Smooth muscle cell (in vitro differentiated cells): ENCODE data around the gene PRR4. TPM values are rescaled to one million over a fixed set of nuclear protein-coding genes. Genes with fewer than 3 reads are reported as not detected.

Source experiments
- DNase-seq: peaks from one replicate; lab custom pipeline; 2025; ENCODE audit not compliant: unreplicated experiment; lab: John Stamatoyannopoulos, UW
- H2AFZ ChIP-seq: fragments of 200-600 bp; sonication (generic); 2 replicates; pipeline ENCODE4 v1.6.0; 2016; ENCODE audit warnings: antibody characterized with exemption, low read depth, mild to moderate bottlenecking
- H3F3A ChIP-seq: fragments of 200-600 bp; sonication (generic); 2 replicates; pipeline ENCODE4 v1.6.0; 2017; ENCODE audit warnings: antibody characterized with exemption, low read depth
- H3K27ac ChIP-seq: fragments of 200-600 bp; sonication (generic); 2 replicates; pipeline ENCODE4 v1.5.1; 2016; ENCODE audit warnings: low read depth, mild to moderate bottlenecking
- H3K27me3 ChIP-seq: fragments of 200-600 bp; sonication (generic); 2 replicates; pipeline ENCODE4 v1.6.1; 2016; ENCODE audit warnings: low read depth, mild to moderate bottlenecking
- H3K36me3 ChIP-seq: fragments of 200-600 bp; sonication (generic); 2 replicates; pipeline ENCODE4 v1.5.1; 2016; ENCODE audit warnings: low read depth
- H3K4me1 ChIP-seq: fragments of 200-600 bp; sonication (generic); 2 replicates; pipeline ENCODE4 v1.5.1; 2016; ENCODE audit warnings: low read depth
- H3K4me2 ChIP-seq: fragments of 200-600 bp; sonication (generic); 2 replicates; pipeline ENCODE4 v1.6.0; 2016; ENCODE audit warnings: mild to moderate bottlenecking
- H3K4me3 ChIP-seq: fragments of 200-600 bp; sonication (generic); 2 replicates; pipeline ENCODE4 v1.5.1; 2016; ENCODE audit warnings: mild to moderate bottlenecking
- H3K79me2 ChIP-seq: fragments of 200-600 bp; sonication (generic); 2 replicates; pipeline ENCODE4 v1.6.0; 2016; ENCODE audit warnings: low read depth, mild to moderate bottlenecking
- H3K9ac ChIP-seq: fragments of 200-600 bp; sonication (generic); 2 replicates; pipeline ENCODE4 v1.6.0; 2016; ENCODE audit warnings: low read depth
- H3K9me3 ChIP-seq: fragments of 200-600 bp; sonication (generic); replicated peaks from 2 replicates; pipeline ENCODE4 v1.5.1; 2016; ENCODE audit warnings: low read depth
- H4K20me1 ChIP-seq: fragments of 200-600 bp; sonication (generic); 2 replicates; pipeline ENCODE4 v1.6.0; 2016; ENCODE audit warnings: low read depth
- WGBS: methylation state at CpG from one replicate; pipeline ENCODE4 v1.1.7; 2016; ENCODE audit warnings: low lambda C conversion rate; 5-methylcytosine and 5-hydroxymethylcytosine counted together
- polyA plus RNA-seq: library from polyadenylated mRNA; unstranded; fragments of >200 nt; fragmentation: Nextera tagmentation; extraction: Ambion mirVana; gene quantifications from 2 replicates; pipeline ENCODE4 v1.2.1, GENCODE V29; 2016
- total RNA-seq: library from RNA; depleted of rRNA; stranded (reverse); fragments of >200 nt; gene quantifications from 2 replicates; pipeline ENCODE4 v1.2.3, GENCODE V29; 2014
- TF ChIP-seq, protein P1 (sequence below): fragments of 200-600 bp; sonication (generic); IDR thresholded peaks from 2 replicates; pipeline ENCODE4 v1.5.1; 2017; ENCODE audit warnings: borderline replicate concordance, mild to moderate bottlenecking, antibody characterized with exemption; ENCODE audit not compliant: insufficient read depth, poor library complexity, severe bottlenecking

PRR4 gene
- total and polyA plus RNA-seq, 2 experiments from 2014 or later: 4.2 to 6.7 TPM

DNA sequence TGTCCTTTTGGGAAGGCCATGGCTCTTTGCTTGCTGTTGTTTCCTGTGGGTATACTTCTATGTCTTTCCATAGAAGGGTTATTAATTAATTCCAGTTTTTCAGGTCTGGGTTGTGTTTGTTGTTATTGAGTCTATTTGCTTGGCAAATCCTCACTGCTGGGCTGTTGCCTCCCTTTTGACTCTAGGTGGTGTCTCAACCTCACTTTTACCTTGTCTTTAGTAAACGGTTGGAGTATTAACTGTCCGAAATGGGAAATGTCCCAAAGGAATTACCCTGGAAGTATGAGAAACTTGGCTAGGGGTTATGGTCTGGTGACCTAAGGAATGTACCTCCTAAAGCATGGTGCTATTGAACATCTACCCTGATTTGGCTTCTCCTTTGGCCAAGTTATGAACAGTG, 18.1 kb upstream of the PRR4 start:
- Histone ChIP-seq H3K4me3 (no peak overlapping the region), H4K20me1 (no peaks in the 10 kb centered on the region), H3K36me3 (peaks cover 7% of the 10 kb centered on the region), H3F3A (no peaks in the 10 kb centered on the region), H3K4me1 (no peaks in the 10 kb centered on the region), H3K4me2 (no peak overlapping the region), H3K27ac (no peak overlapping the region), H3K9ac (no peak overlapping the region), H3K9me3 (no peaks in the 10 kb centered on the region), H2AFZ (no peak overlapping the region), H3K79me2 (no peaks in the 10 kb centered on the region), H3K27me3 (no peaks in the 10 kb centered on the region)
- TF ChIP-seq, protein P1, sequence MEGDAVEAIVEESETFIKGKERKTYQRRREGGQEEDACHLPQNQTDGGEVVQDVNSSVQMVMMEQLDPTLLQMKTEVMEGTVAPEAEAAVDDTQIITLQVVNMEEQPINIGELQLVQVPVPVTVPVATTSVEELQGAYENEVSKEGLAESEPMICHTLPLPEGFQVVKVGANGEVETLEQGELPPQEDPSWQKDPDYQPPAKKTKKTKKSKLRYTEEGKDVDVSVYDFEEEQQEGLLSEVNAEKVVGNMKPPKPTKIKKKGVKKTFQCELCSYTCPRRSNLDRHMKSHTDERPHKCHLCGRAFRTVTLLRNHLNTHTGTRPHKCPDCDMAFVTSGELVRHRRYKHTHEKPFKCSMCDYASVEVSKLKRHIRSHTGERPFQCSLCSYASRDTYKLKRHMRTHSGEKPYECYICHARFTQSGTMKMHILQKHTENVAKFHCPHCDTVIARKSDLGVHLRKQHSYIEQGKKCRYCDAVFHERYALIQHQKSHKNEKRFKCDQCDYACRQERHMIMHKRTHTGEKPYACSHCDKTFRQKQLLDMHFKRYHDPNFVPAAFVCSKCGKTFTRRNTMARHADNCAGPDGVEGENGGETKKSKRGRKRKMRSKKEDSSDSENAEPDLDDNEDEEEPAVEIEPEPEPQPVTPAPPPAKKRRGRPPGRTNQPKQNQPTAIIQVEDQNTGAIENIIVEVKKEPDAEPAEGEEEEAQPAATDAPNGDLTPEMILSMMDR: no peak
- DNase-seq: no peak
- WGBS: 89% methylated on average over 2 of the region's 2 CpGs

DNA sequence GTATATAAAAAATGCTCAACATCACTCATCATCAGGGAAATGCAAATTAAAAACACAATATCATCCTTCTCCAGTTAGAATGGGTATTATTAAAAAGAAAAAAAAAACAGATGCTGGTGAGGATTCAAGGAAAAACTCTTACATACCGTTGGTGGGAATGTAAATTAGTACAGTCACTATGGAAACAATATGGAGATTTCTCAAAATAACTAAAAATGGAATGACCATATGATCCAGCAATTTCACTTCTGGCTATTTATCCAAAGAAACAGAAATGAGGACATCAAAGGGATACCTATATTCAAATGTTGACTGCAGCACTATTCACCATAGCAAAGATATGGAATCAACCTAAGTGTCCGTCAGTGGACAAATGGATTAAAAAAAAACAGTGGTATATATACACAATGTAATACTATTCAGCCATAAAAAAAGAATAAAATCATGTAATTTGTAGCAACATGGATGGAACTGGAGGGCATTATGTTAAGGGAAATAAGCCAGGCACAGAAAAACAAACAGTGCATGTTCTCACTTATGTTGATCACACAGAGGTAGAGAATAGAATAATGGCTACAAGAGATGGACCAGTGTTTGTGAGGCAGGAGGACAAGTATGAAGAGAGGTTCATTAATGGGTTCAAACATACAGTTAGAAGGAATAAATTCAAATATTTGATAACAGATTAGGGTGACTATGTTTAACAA, 14.4 kb upstream of the PRR4 start:
- Histone ChIP-seq H3K79me2 (no peaks in the 10 kb centered on the region), H3K9me3 (no peaks in the 10 kb centered on the region), H2AFZ (no peak overlapping the region), H3K27me3 (no peaks in the 10 kb centered on the region), H3K4me2 (no peak overlapping the region), H3K9ac (no peak overlapping the region), H3F3A (no peaks in the 10 kb centered on the region), H3K4me3 (no peak overlapping the region), H4K20me1 (no peaks in the 10 kb centered on the region), H3K4me1 (no peaks in the 10 kb centered on the region), H3K36me3 (peaks cover 7% of the 10 kb centered on the region), H3K27ac (no peak overlapping the region)
- 97% methylated on average over 2 of the region's 2 CpGs for WGBS
- TF ChIP-seq, protein P1: no peak
- no peak for DNase-seq

DNA sequence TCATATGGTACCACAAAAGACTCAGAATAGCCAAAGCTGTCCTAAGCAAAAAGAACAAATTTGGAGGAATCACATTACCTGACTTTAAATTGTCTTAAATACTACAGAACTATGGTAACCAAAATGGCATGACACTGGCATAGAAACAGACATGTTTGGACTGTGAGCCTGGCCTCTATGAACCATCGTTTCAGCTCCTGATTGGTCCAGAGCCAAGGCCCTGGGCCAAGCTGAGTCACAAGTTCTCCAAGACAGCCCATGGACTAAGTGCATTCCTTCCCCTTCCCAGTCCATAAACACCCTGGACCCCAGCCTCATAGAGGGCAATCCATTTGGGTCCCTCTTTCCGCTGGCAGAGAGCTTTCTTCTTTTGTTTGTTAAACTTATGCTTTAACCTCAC, 12.1 kb upstream of the PRR4 start:
- H4K20me1 ChIP-seq: no peaks in the 10 kb centered on the region

More for the DNA sequence above, 12.1 kb upstream of the PRR4 start:
- H3K4me1 ChIP-seq: no peaks in the 10 kb centered on the region
- DNase-seq: no peak
- H2AFZ ChIP-seq: no peak overlapping the region
- TF ChIP-seq, protein P1: no peak
- H3K4me2 ChIP-seq: no peak overlapping the region
- H3K9ac ChIP-seq: no peak overlapping the region
- H3F3A ChIP-seq: no peaks in the 10 kb centered on the region
- peaks cover 15% of the 10 kb centered on the region for H3K36me3 ChIP-seq
- H3K9me3 ChIP-seq: peaks cover 12% of the 10 kb centered on the region
- WGBS: 89% methylated on average over 2 of the region's 2 CpGs
- H3K79me2 ChIP-seq: no peaks in the 10 kb centered on the region
- H3K4me3 ChIP-seq: no peak overlapping the region
- H3K27me3 ChIP-seq: no peaks in the 10 kb centered on the region
- H3K27ac ChIP-seq: no peak overlapping the region
